A549 (cell line): ENCODE data around the gene HDAC5. TPM values are rescaled to one million over a fixed set of nuclear protein-coding genes. Genes with fewer than 3 reads are reported as not detected.

ENCODE experiments used
- ATAC-seq, 2 experiments: fragments of 200-7000 bp in 1 of 2; fragments of >200 bp in 1 of 2; cut with Nextera tagmentation in 1 of 2; cut with Tn5 transposase in 1 of 2; 3 replicates each; pipeline versions ENCODE4 v1.8.0 to v1.9.1; 2018 to 2020; ENCODE audit warnings: mild to moderate bottlenecking in 1 of 2, moderate library complexity in 1 of 2
- CTCF ChIA-PET: fragments of 300-600 bp; sonication (Branson Sonifier 250); formaldehyde crosslinking; extraction: SDS; loops from one replicate; lab custom pipeline; 2021; ENCODE audit warnings: antibody characterized with exemption, inconsistent platforms; lab: Yijun Ruan, JAX
- POLR2A ChIA-PET: fragments of 350-600 bp; formaldehyde crosslinking; extraction: SDS; loops from one replicate; lab custom pipeline; 2021; ENCODE audit warnings: antibody characterized with exemption, inconsistent platforms; lab: Yijun Ruan, JAX
- DNase-seq, 2 experiments: peaks; one replicate each; pipeline versions ENCODE4 v3.0.0 to v3.0.0-alpha.2; 2011 to 2016; ENCODE audit warnings: low read depth in 1 of 2, low spot score in 1 of 2
- FAIRE-seq: peaks from 2 replicates; lab custom pipeline; 2011; peaks lifted over from hg19 to GRCh38; lab: Jason Lieb, UNC
- H3K27ac ChIP-seq, 2 experiments: fragments of >200 bp; sonication (Bioruptor Twin); formaldehyde crosslinking; 3 replicates each; pipeline ENCODE4 v1.5.1; 2016 to 2017
- H3K4me1 ChIP-seq: fragments of >200 bp; sonication (Bioruptor Twin); formaldehyde crosslinking; 3 replicates; pipeline ENCODE4 v1.6.1; 2016
- H3K4me2 ChIP-seq: fragments of >200 bp; sonication (Bioruptor Twin); formaldehyde crosslinking; 3 replicates; pipeline ENCODE4 v1.6.1; 2016
- H3K4me3 ChIP-seq: fragments of >200 bp; sonication (Bioruptor Twin); formaldehyde crosslinking; 3 replicates; pipeline ENCODE4 v1.5.1; 2016
- H3K9me3 ChIP-seq: fragments of >200 bp; sonication (Bioruptor Twin); formaldehyde crosslinking; 3 replicates; pipeline ENCODE4 v1.6.1; 2016
- ATOH8 ChIP-seq: fragments of 250-450 bp; sonication (Bioruptor Pico); IDR thresholded peaks from 2 replicates; pipeline ENCODE4 v1.5.0; 2020; ENCODE audit warnings: low read depth, mild to moderate bottlenecking, moderate library complexity
- BHLHE40 ChIP-seq: IDR thresholded peaks from 2 replicates; pipeline ENCODE4 v1.6.1; 2012; ENCODE audit warnings: low read depth, low read length, inconsistent platforms
- CHD4 ChIP-seq: fragments of 200-600 bp; sonication (generic); IDR thresholded peaks from 2 replicates; pipeline ENCODE4 v1.6.1; 2016; ENCODE audit warnings: antibody characterized with exemption, mild to moderate bottlenecking, borderline replicate concordance
- EP300 ChIP-seq, 2 experiments: fragments of >200 bp; sonication (Bioruptor Twin); formaldehyde crosslinking; IDR thresholded peaks; 2 replicates in 1 of 2; 3 replicates in 1 of 2; pipeline ENCODE4 v1.6.1; 2016 to 2017
- FOSB ChIP-seq: fragments of 250-450 bp; sonication (Bioruptor Pico); IDR thresholded peaks from 2 replicates; pipeline ENCODE4 v1.5.0; 2020; ENCODE audit warnings: mild to moderate bottlenecking, moderate library complexity
- FOSL2 ChIP-seq, 2 experiments: fragments of 450-650 bp in 1 of 2; fragments of >200 bp in 1 of 2; sonication (Bioruptor Twin) in 1 of 2; formaldehyde crosslinking; IDR thresholded peaks; 2 replicates each; pipeline versions ENCODE4 v1.5.0 to v1.6.1; 2016 to 2020; ENCODE audit warnings: mild to moderate bottlenecking in 1 of 2, moderate library complexity in 1 of 2
- FOXS1 ChIP-seq: fragments of 250-450 bp; sonication (Bioruptor Pico); IDR thresholded peaks from 2 replicates; pipeline ENCODE4 v1.5.0; 2020; ENCODE audit warnings: mild to moderate bottlenecking, moderate library complexity
- GATA3 ChIP-seq: IDR thresholded peaks from 2 replicates; pipeline ENCODE4 v1.6.1; 2012; ENCODE audit warnings: borderline replicate concordance
- HOXA7 ChIP-seq: fragments of 250-450 bp; sonication (Bioruptor Pico); IDR thresholded peaks from 2 replicates; pipeline ENCODE4 v1.5.0; 2020; ENCODE audit warnings: mild to moderate bottlenecking, moderate library complexity
- MYC ChIP-seq: IDR thresholded peaks from 2 replicates; pipeline ENCODE4 v1.6.1; 2012; ENCODE audit warnings: mild to moderate bottlenecking, inconsistent platforms, low read length, improper control_type of control experiment, borderline replicate concordance
- NFE2L2 ChIP-seq: fragments of 150-350 bp; conservative IDR thresholded peaks from 2 replicates; pipeline ENCODE4 v1.6.1; 2014; ENCODE audit warnings: low read length
- PHF8 ChIP-seq: fragments of 200-600 bp; sonication (generic); IDR thresholded peaks from 2 replicates; pipeline ENCODE4 v1.6.1; 2016; ENCODE audit warnings: low read depth, mild to moderate bottlenecking, antibody characterized with exemption, moderate library complexity, borderline replicate concordance
- RCOR1 ChIP-seq: fragments of 150-350 bp; IDR thresholded peaks from 2 replicates; pipeline ENCODE4 v1.6.1; 2014; ENCODE audit warnings: antibody characterized with exemption, low read length, low read depth
- REST ChIP-seq: fragments of 200-600 bp; sonication (generic); IDR thresholded peaks from 2 replicates; pipeline ENCODE4 v1.6.1; 2016; ENCODE audit warnings: antibody characterized with exemption, mild to moderate bottlenecking, moderate library complexity
- RFX5 ChIP-seq: fragments of 450-650 bp; IDR thresholded peaks from 2 replicates; pipeline ENCODE4 v1.7.1; 2014; ENCODE audit warnings: antibody characterized with exemption, mild to moderate bottlenecking, moderate library complexity
- TFCP2L1 ChIP-seq: fragments of 250-450 bp; sonication (Bioruptor Pico); IDR thresholded peaks from 2 replicates; pipeline ENCODE4 v1.5.0; 2021; ENCODE audit warnings: mild to moderate bottlenecking
- TP53 ChIP-seq: fragments of 250-450 bp; sonication (Bioruptor Pico); IDR thresholded peaks from 2 replicates; pipeline ENCODE4 v1.5.0; 2021; ENCODE audit warnings: mild to moderate bottlenecking, moderate library complexity
- USF2 ChIP-seq: fragments of 450-650 bp; IDR thresholded peaks from 2 replicates; pipeline ENCODE4 v1.6.1; 2014; ENCODE audit warnings: antibody characterized with exemption
- ZC3H11A ChIP-seq: fragments of 450-650 bp; IDR thresholded peaks from 2 replicates; pipeline ENCODE4 v1.6.1; 2014; ENCODE audit warnings: antibody characterized with exemption, mild to moderate bottlenecking
- ZSCAN20 ChIP-seq: fragments of 250-450 bp; sonication (Bioruptor Pico); IDR thresholded peaks from 2 replicates; pipeline ENCODE4 v1.8.0; 2022; ENCODE audit warnings: mild to moderate bottlenecking, moderate library complexity
- whole genome bisulfite sequencing: methylation state at CpG from one replicate; pipeline ENCODE4 v1.1.6; 2017; ENCODE audit errors: missing lambda C conversion rate; 5-methylcytosine and 5-hydroxymethylcytosine counted together
- polyA plus RNA-seq, 4 experiments: library from polyadenylated mRNA; depleted of rRNA in 3 of 4; stranded (reverse); fragments of >200 nt; fragmentation: RNase III in 1 of 4; extraction: RNeasy Plus Mini Kit Qiagen cat#74134 plus additional on column Dnase treatment in 1 of 4; gene quantifications; 2 replicates in 3 of 4; 3 replicates in 1 of 4; pipeline ENCODE4 v1.2.3, GENCODE V29; 2011 to 2017
- TF ChIP-seq, protein P1 (sequence below): IDR thresholded peaks from 2 replicates; pipeline ENCODE4 v1.6.1; 2012
- TF ChIP-seq, protein P2 (sequence below): fragments of >200 bp; sonication (Bioruptor Twin); formaldehyde crosslinking; IDR thresholded peaks from 3 replicates; pipeline ENCODE4 v1.5.1; 2016
- TF ChIP-seq, protein P3 (sequence below): fragments of >200 bp; sonication (Bioruptor Twin); formaldehyde crosslinking; IDR thresholded peaks from 2 replicates; pipeline ENCODE4 v1.6.1; 2016

HDAC5 gene
- polyA plus RNA-seq, 2 of the 4 experiments (the other 2 are of a cell fraction), result 3.1 to 7.1 TPM

- FAIRE-seq, result no peak
- DNase-seq, result peak; percentile 66 to 67
- POLR2A ChIA-PET, result interaction anchor here (0.5 to 2.8 kb wide), 23 partner anchors 9 to 1031 kb away, joined by 3 to 25 read pairs (median 5); partner anchors contain the start of genes HDAC5 and TMEM101
Measured at GRCh38 chr17:44069974-44070454, 53.4 kb downstream of the HDAC5 start.

More at GRCh38 chr17:44069974-44070454, 53.4 kb downstream of the HDAC5 start:
- Histone ChIP-seq H3K4me1 (peaks cover 23% of the 10 kb centered on the region), H3K27ac (peak overlapping the region; percentile 92 to 93), H3K4me2 (peak overlapping the region; percentile 75), H3K4me3 (peak overlapping the region; percentile 69), H3K9me3 (no peaks in the 10 kb centered on the region)
- TF ChIP-seq ZSCAN20 (CRISPR knock-in tag) (no peak), RCOR1 (no peak), ZC3H11A (no peak), CHD4 (no peak), BHLHE40 (no peak), GATA3 (no peak), RFX5 (no peak), FOXS1 (no peak), FOSB (CRISPR knock-in tag) (peak; percentile 46; the same call in 1 of the 2 replicates), ATOH8 (no peak), TP53 (CRISPR knock-in tag) (peak; percentile 81; the same call in 1 of the 2 replicates), USF2 (no peak), NFE2L2 (no peak), HOXA7 (CRISPR knock-in tag) (peak; percentile 95), TFCP2L1 (peak; percentile 69; the same call in 1 of the 2 replicates), EP300 (IDR thresholded peaks at IDR 0.05) (no peak), PHF8 (peak; percentile 48; the same call in 1 of the 2 replicates), FOSL2 (IDR thresholded peaks at IDR 0.05) (no peak), FOSL2 (CRISPR knock-in tag; IDR thresholded peaks at IDR 0.05) (no peak), MYC (no peak), REST (no peak)
- TF ChIP-seq, protein P1, sequence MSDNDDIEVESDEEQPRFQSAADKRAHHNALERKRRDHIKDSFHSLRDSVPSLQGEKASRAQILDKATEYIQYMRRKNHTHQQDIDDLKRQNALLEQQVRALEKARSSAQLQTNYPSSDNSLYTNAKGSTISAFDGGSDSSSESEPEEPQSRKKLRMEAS, result no peak
- TF ChIP-seq, protein P2, sequence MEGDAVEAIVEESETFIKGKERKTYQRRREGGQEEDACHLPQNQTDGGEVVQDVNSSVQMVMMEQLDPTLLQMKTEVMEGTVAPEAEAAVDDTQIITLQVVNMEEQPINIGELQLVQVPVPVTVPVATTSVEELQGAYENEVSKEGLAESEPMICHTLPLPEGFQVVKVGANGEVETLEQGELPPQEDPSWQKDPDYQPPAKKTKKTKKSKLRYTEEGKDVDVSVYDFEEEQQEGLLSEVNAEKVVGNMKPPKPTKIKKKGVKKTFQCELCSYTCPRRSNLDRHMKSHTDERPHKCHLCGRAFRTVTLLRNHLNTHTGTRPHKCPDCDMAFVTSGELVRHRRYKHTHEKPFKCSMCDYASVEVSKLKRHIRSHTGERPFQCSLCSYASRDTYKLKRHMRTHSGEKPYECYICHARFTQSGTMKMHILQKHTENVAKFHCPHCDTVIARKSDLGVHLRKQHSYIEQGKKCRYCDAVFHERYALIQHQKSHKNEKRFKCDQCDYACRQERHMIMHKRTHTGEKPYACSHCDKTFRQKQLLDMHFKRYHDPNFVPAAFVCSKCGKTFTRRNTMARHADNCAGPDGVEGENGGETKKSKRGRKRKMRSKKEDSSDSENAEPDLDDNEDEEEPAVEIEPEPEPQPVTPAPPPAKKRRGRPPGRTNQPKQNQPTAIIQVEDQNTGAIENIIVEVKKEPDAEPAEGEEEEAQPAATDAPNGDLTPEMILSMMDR, result no peak
- TF ChIP-seq, protein P3, sequence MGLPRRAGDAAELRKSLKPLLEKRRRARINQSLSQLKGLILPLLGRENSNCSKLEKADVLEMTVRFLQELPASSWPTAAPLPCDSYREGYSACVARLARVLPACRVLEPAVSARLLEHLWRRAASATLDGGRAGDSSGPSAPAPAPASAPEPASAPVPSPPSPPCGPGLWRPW, result no peak
- CTCF ChIA-PET, result interaction anchor here (0.6 to 7.7 kb wide), 8 partner anchors 9 to 224 kb away, joined by 3 to 108 read pairs (median 4); no protein-coding TSS in a partner anchor
- WGBS, result 51% methylated on average over 7 of the region's 7 CpGs
- peak; percentile 7 to 8 for ATAC-seq
